Right lobe of liver (tissue), 6 donors: ENCODE measurements around the gene TBCK. TPM values are rescaled to one million over a fixed set of nuclear protein-coding genes. Genes with fewer than 3 reads are reported as not detected.

Source experiments
- ATAC-seq, 4 donors: fragments of 200-7000 bp; cut with Tn5 transposase; one replicate each; pipeline ENCODE4 v1.9.1; 2020; ENCODE audit warnings: mild to moderate bottlenecking in 4 of 4, moderate library complexity in 4 of 4
- DNase-seq, 3 donors: peaks; one replicate each; pipeline ENCODE4 v3.0.0-alpha.2; 2020
- H3K27ac ChIP-seq, 3 donors: fragments of 200-600 bp; one replicate each; pipeline ENCODE4 v1.8.0; 2022
- H3K27me3 ChIP-seq, 2 donors: fragments of 200-600 bp; one replicate each; pipeline ENCODE4 v1.8.0; 2022
- H3K36me3 ChIP-seq, 4 donors: fragments of 200-600 bp; sonication (generic) in 1 of 4; one replicate each; pipeline versions ENCODE4 v1.5.1 to v1.8.0; 2017 to 2022; ENCODE audit warnings: control low read depth in 1 of 4
- H3K4me1 ChIP-seq, 4 donors: fragments of 200-600 bp; sonication (generic) in 1 of 4; one replicate each; pipeline versions ENCODE4 v1.5.1 to v1.8.0; 2017 to 2022; ENCODE audit warnings: control low read depth in 1 of 4
- H3K4me3 ChIP-seq, 3 donors: fragments of 200-600 bp; one replicate each; pipeline ENCODE4 v1.8.0; 2022
- H3K9me3 ChIP-seq, 4 donors: fragments of 200-600 bp; sonication (generic) in 1 of 4; one replicate each; pipeline versions ENCODE4 v1.5.1 to v1.8.0; 2017 to 2022; ENCODE audit warnings: control low read depth in 1 of 4
- POLR2A ChIP-seq: fragments of 450-650 bp; IDR thresholded peaks from one replicate; pipeline ENCODE4 v1.6.1; 2017; ENCODE audit warnings: antibody characterized with exemption, mild to moderate bottlenecking
- WGBS: methylation state at CpG from one replicate; pipeline ENCODE4 v1.1.6; 2018; ENCODE audit warnings: low coverage, low lambda C conversion rate; ENCODE audit not compliant: insufficient coverage; ENCODE audit errors: missing lambda C conversion rate; 5-methylcytosine and 5-hydroxymethylcytosine counted together
- intact Hi-C, 2 donors: fragments of 100-400 bp; cut with DNase I; formaldehyde crosslinking; loops; one replicate each; pipeline versions ENCODE4 v1.11.2 to v1.14.1; 2022
- long read RNA-seq: library from polyadenylated mRNA; unstranded; transcript quantifications from one replicate; pipeline ENCODE4 v2.0.0, GENCODE V29; 2019
- total RNA-seq, 6 experiments: library from RNA; depleted of rRNA in 2 of 6; stranded (reverse); fragments of >200 nt in 2 of 6; fragmentation: NEBNext Ultra II Directional in 3 of 6; extraction: Animal tissue kit (Norgen Biotek cat#: 25700) in 3 of 6; gene quantifications; one replicate each; pipeline versions ENCODE4 v1.1.0 to v1.2.4, GENCODE V29; 2016 to 2023
- TF ChIP-seq, protein P1 (sequence below), 4 donors: fragments of 200-600 bp in 3 of 4; fragments of 450-650 bp in 1 of 4; IDR thresholded peaks; one replicate each; pipeline versions ENCODE4 v1.5.1 to v1.8.0; 2016 to 2022; ENCODE audit warnings: antibody characterized with exemption in 4 of 4, mild to moderate bottlenecking in 2 of 4
- donor health status: DM: no; HTN: yes; CAD: no.
- donor health status: DM: no; HTN: no; CAD: no.
- donor health status: DM: no; HTN: no; CAD: no.
- donor health status: DM: no; HTN: yes; CAD: no.
- donor health status: DM: no; HTN: yes; CAD: no.

Gene TBCK
- 10 to 100 TPM; 15.1 to 20.1 (median 16.8) TPM for total RNA-seq
- long read RNA-seq, partial matches to known transcripts, result 1 of 2 reads
- long read RNA-seq, other reads (novel, unspliced or antisense), result 1 of 2 reads

- Histone ChIP-seq H3K9me3 (no peaks in the 10 kb centered on the region), H3K36me3 (no peaks in the 10 kb centered on the region), H3K27ac (peak within 1 kb of the TSS; percentile 89 to 94 (median 93)), H3K4me3 (peak within 1 kb of the TSS; percentile 76 to 95 (median 82)), H3K27me3 (no peaks in the 10 kb centered on the region), H3K4me1 (peaks cover 0 to 28% (median 11%) of the 10 kb centered on the region in 4 donors)
- DNase-seq (peak; percentile 87 to 90 (median 89)), ATAC-seq (peak; percentile 96 to 98 (median 96))
- intact Hi-C loops, result no loop called here
- TF ChIP-seq, protein P1, sequence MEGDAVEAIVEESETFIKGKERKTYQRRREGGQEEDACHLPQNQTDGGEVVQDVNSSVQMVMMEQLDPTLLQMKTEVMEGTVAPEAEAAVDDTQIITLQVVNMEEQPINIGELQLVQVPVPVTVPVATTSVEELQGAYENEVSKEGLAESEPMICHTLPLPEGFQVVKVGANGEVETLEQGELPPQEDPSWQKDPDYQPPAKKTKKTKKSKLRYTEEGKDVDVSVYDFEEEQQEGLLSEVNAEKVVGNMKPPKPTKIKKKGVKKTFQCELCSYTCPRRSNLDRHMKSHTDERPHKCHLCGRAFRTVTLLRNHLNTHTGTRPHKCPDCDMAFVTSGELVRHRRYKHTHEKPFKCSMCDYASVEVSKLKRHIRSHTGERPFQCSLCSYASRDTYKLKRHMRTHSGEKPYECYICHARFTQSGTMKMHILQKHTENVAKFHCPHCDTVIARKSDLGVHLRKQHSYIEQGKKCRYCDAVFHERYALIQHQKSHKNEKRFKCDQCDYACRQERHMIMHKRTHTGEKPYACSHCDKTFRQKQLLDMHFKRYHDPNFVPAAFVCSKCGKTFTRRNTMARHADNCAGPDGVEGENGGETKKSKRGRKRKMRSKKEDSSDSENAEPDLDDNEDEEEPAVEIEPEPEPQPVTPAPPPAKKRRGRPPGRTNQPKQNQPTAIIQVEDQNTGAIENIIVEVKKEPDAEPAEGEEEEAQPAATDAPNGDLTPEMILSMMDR (IDR thresholded peaks at IDR 0.05), result no peak
- peak; percentile 78 for TF ChIP-seq POLR2A
- WGBS, result under 1% methylated on average over 37 of the region's 44 CpGs
Measured at GRCh38 chr4:106315968-106316772, at the start of gene TBCK, which contains the start of gene AIMP1. TSS of gene TBCK (minus strand) at chr4:106316209. CDS start at chr4:106308960, 7,249 bp downstream. TSS of gene AIMP1 (plus strand) at chr4:106316550. CDS start at chr4:106325010, 8,460 bp downstream.

DNA sequence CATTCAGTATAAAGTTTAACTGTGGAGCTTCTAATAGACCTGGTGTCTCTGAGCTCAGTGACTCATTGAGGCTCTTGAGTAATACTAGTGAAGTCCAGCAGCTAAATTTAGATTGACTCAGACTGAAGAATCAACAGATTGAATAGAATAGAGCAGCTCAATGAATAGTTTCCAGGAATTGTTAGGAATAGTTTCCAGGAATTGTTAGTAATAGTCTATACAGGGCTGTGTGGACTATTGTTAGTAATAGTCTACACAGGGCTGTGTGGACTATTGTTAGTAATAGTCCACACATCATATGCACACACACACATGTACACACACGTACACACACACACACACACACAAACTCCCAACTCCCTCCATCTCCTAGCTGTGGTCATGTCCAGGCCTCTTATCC, 49.6 kb upstream of the TBCK start:
- DNase-seq (no peak), ATAC-seq (peak; percentile 30 to 98 (median 54))
- intact Hi-C loops, result no loop called here
- H3K27ac ChIP-seq, result no peak overlapping the region
- H3K27me3 ChIP-seq, result peaks cover 0 to 2% of the 10 kb centered on the region in 2 donors
- no peak for TF ChIP-seq POLR2A
- TF ChIP-seq, protein P1 (IDR thresholded peaks at IDR 0.05), result no peak
- H3K4me3 ChIP-seq, result no peak overlapping the region
- WGBS, result no CpG with 5 or more reads among the region's 1 CpG
- H3K4me1 ChIP-seq, result no peaks in the 10 kb centered on the region
- no peaks in the 10 kb centered on the region for H3K9me3 ChIP-seq
- H3K36me3 ChIP-seq, result no peaks in the 10 kb centered on the region

DNA sequence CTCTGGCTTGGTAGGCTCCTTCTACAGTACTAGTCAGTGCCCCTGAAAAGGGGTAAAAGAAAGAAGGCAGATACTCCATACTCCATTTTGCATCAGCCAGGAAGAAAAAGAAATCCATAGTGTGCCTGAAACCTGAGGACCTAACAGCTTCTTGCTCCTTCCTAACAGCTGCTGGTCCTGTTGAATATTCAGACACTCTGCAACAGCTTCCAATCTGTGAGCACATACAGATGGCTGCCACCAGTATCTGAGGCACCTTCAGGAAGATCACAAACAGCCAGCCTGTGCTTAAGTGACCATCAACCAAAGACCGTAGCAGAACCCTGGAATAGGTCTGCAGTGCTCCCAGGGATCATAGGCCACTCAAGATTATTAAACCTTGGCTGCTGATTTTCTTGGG, 48.3 kb upstream of the TBCK start:
- ATAC-seq, result no peak
- DNase-seq, result no peak
- intact Hi-C loops, result no loop called here
- Histone ChIP-seq H3K9me3 (no peaks in the 10 kb centered on the region), H3K36me3 (no peaks in the 10 kb centered on the region), H3K4me1 (no peaks in the 10 kb centered on the region), H3K27ac (no peak overlapping the region), H3K4me3 (no peak overlapping the region), H3K27me3 (peaks cover 0 to 2% of the 10 kb centered on the region in 2 donors)
- no peak for TF ChIP-seq POLR2A
- TF ChIP-seq, protein P1 (IDR thresholded peaks at IDR 0.05), result no peak
- WGBS, result 100% methylated on average over 1 of the region's 1 CpG

DNA sequence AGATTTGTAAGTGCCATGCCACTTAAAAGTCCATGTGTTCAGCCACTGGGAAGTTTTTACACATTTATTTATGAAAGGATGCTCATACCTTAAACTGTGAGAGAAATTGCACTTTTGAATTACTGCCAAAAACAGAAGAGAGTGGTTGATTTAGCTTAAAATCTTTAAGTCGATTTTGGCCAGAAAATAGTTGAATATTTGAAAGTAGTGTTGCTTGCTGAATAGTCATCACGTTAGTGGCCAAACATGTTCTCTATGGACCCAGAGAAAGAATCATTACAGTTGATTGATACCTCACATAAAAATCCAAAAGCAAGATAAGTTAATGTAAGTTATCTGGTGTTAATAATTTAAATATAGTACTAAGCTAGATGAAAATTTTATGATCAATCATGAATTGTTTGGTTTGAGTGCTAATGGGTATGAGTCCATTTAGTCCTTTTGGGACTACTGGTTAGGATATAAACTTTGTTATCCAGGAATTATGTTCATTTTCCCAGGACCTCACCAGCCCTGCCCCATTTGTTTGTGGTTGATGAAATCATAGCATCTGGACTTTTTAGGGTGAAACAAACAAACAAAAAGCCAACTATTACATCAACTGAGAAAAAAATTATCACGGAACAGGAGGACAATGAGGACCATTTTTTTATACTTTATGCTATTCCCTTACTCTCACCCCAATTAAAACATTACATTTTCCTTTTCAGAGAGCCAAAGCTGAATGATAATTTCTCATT, 46.2 kb upstream of the TBCK start:
- no peaks in the 10 kb centered on the region for H3K36me3 ChIP-seq
- no peak overlapping the region for H3K27ac ChIP-seq
- intact Hi-C loops, result no loop called here
- no peak for ATAC-seq
- H3K9me3 ChIP-seq, result no peaks in the 10 kb centered on the region
- WGBS, result 56% methylated on average over 3 of the region's 3 CpGs
- no peak overlapping the region for H3K4me3 ChIP-seq
- H3K27me3 ChIP-seq, result no peaks in the 10 kb centered on the region
- no peaks in the 10 kb centered on the region for H3K4me1 ChIP-seq
- TF ChIP-seq, protein P1 (IDR thresholded peaks at IDR 0.05), result no peak
- no peak for TF ChIP-seq POLR2A
- DNase-seq, result no peak
